ENCODE results near the gene COX19. TPM values are rescaled to one million over a fixed set of nuclear protein-coding genes. Genes with fewer than 3 reads are reported as not detected.
A peak's percentile ranks its signal among the peaks of the same experiment; 100 is the strongest.

COX19 gene
- total RNA-seq, 4 donors from 2014 or later = 4.7 to 6.5 (median 5.2) TPM

GRCh38 chr7:922334-923107 is 52.8 kb downstream of the COX19 start:
- in situ Hi-C loops (cut with MboI; ENCODE audit: low sequenced_read_pairs in 4 of 4) = no loop called here
- no peak for TF ChIP-seq CTCF (IDR thresholded peaks at IDR 0.05 in 4 of 5, conservative IDR thresholded peaks at IDR 0.05 in 1 of 5)
- TF ChIP-seq POLR2A (IDR thresholded peaks at IDR 0.05) = no peak
- ATAC-seq (no peak), DNase-seq (peak in 1 of 2 donors; percentile 4)
- Histone ChIP-seq H3K27me3 (peaks cover 0 to 11% (median 0%) of the 10 kb centered on the region in 3 donors), H3K9me3 (no peaks in the 10 kb centered on the region), H3K4me1 (no peaks in the 10 kb centered on the region), H3K36me3 (no peaks in the 10 kb centered on the region), H3K4me3 (no peak overlapping the region), H3K27ac (no peak overlapping the region)
- intact Hi-C loops (cut with DNase I; ENCODE audit: low total_unique reads) = no loop called here

- DNase-seq = peak in 1 of 2 donors; percentile 9
- Histone ChIP-seq H3K27me3 (peaks cover 0 to 11% (median 0%) of the 10 kb centered on the region in 3 donors), H3K27ac (no peak overlapping the region), H3K9me3 (no peaks in the 10 kb centered on the region), H3K4me3 (no peak overlapping the region), H3K4me1 (no peaks in the 10 kb centered on the region), H3K36me3 (no peaks in the 10 kb centered on the region)
- in situ Hi-C loops (cut with MboI; ENCODE audit: low sequenced_read_pairs in 4 of 4) (no loop called here), intact Hi-C loops (cut with DNase I; ENCODE audit: low total_unique reads) (no loop called here)
- no peak for ATAC-seq
- TF ChIP-seq CTCF (IDR thresholded peaks at IDR 0.05 in 4 of 5, conservative IDR thresholded peaks at IDR 0.05 in 1 of 5) (no peak), POLR2A (IDR thresholded peaks at IDR 0.05) (no peak)
Observed at GRCh38 chr7:921581-922333, 53.6 kb downstream of the COX19 start.

- Histone ChIP-seq H3K27me3 (peaks cover 0 to 11% (median 0%) of the 10 kb centered on the region in 3 donors), H3K9me3 (no peaks in the 10 kb centered on the region), H3K4me3 (no peak overlapping the region), H3K4me1 (no peaks in the 10 kb centered on the region), H3K36me3 (no peaks in the 10 kb centered on the region), H3K27ac (no peak overlapping the region)
- no peak for DNase-seq
- TF ChIP-seq CTCF (IDR thresholded peaks at IDR 0.05 in 4 of 5, conservative IDR thresholded peaks at IDR 0.05 in 1 of 5) (no peak), POLR2A (IDR thresholded peaks at IDR 0.05) (no peak)
- in situ Hi-C loops (cut with MboI; ENCODE audit: low sequenced_read_pairs in 4 of 4) = no loop called here
- no peak for ATAC-seq
- intact Hi-C loops (cut with DNase I; ENCODE audit: low total_unique reads) = no loop called here
Observed at GRCh38 chr7:921071-921461, 54.3 kb downstream of the COX19 start.

- Histone ChIP-seq H3K27me3 (peaks cover 0 to 11% (median 0%) of the 10 kb centered on the region in 3 donors), H3K27ac (no peak overlapping the region), H3K9me3 (no peaks in the 10 kb centered on the region), H3K4me3 (no peak overlapping the region), H3K4me1 (no peaks in the 10 kb centered on the region), H3K36me3 (no peaks in the 10 kb centered on the region)
- in situ Hi-C loops (cut with MboI; ENCODE audit: low sequenced_read_pairs in 4 of 4) (no loop called here), intact Hi-C loops (cut with DNase I; ENCODE audit: low total_unique reads) (no loop called here)
- no peak for ATAC-seq
- DNase-seq = peak in 1 of 2 donors; percentile 8
- TF ChIP-seq CTCF (IDR thresholded peaks at IDR 0.05 in 4 of 5, conservative IDR thresholded peaks at IDR 0.05 in 1 of 5) = no peak
Observed at GRCh38 chr7:920351-921070, 54.8 kb downstream of the COX19 start.

Data from gastrocnemius medialis (tissue), 4 donors.